ENCODE data around the gene TMEM259. TPM values are rescaled to one million over a fixed set of nuclear protein-coding genes. Genes with fewer than 3 reads are reported as not detected.

Gene TMEM259
- total and polyA plus RNA-seq, 2 of the 13 experiments (the other 11 are each of a cell fraction or from before 2014, with no cell fraction given), result 64.7 to 164 TPM

DNA sequence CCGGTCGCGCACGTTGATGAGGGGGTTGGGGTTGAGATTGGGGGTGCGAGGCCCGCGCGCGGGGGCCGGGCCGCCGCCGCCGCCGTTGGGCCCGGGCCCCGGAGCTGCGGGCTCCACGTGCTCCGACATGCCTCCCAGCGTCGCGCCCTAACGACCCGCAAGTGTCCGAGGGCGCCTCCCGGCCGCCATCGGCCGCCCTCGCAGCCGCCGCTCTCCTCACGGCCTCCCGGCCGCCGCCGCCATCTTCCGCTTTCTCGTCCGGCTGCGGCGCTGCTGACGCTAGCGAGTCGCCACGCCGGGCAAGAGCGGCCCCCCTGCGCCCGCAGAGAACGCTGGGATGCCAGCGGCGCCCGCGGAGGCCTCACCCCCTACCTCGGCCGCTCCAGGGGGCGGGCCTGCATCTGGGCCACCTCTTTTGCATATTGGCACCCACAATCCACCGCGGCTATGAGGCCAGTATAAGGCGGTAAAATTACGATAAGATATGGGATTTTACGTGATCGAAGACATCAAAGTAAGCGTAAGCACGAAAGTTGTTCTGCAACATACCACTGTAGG, at the start of gene TMEM259 (continued):
- TF ChIP-seq HOXA5 (CRISPR knock-in tag; IDR thresholded peaks at IDR 0.05), result peak; percentile 39; the same call in 1 of the 2 replicates
- TF ChIP-seq ZNF75D (CRISPR knock-in tag; IDR thresholded peaks at IDR 0.05; ENCODE audit: borderline replicate concordance), result no peak
- 0 out of 2 replicates have a peak, but pooled peaks have one; percentile 32 for TF ChIP-seq ELF1 (CRISPR knock-in tag; IDR thresholded peaks at IDR 0.05)
- peak; percentile 16; the same call in 1 of the 2 replicates for TF ChIP-seq ETV5 (CRISPR knock-in tag; IDR thresholded peaks at IDR 0.05; ENCODE audit: borderline replicate concordance)
- TF ChIP-seq SOX5 (CRISPR knock-in tag; IDR thresholded peaks at IDR 0.05; ENCODE audit: borderline replicate concordance), result peak; percentile 51; the same call in 1 of the 2 replicates
- no peak for TF ChIP-seq PHF5A (CRISPR knock-in tag; IDR thresholded peaks at IDR 0.05; ENCODE audit: low read depth, unreplicated experiment)
- TF ChIP-seq ZNF143 (CRISPR knock-in tag; IDR thresholded peaks at IDR 0.05), result peak; percentile 95
- peak; percentile 19; the same call in 1 of the 2 replicates for TF ChIP-seq ZNF589 (CRISPR knock-in tag; conservative IDR thresholded peaks at IDR 0.05)
- TF ChIP-seq, protein P1, sequence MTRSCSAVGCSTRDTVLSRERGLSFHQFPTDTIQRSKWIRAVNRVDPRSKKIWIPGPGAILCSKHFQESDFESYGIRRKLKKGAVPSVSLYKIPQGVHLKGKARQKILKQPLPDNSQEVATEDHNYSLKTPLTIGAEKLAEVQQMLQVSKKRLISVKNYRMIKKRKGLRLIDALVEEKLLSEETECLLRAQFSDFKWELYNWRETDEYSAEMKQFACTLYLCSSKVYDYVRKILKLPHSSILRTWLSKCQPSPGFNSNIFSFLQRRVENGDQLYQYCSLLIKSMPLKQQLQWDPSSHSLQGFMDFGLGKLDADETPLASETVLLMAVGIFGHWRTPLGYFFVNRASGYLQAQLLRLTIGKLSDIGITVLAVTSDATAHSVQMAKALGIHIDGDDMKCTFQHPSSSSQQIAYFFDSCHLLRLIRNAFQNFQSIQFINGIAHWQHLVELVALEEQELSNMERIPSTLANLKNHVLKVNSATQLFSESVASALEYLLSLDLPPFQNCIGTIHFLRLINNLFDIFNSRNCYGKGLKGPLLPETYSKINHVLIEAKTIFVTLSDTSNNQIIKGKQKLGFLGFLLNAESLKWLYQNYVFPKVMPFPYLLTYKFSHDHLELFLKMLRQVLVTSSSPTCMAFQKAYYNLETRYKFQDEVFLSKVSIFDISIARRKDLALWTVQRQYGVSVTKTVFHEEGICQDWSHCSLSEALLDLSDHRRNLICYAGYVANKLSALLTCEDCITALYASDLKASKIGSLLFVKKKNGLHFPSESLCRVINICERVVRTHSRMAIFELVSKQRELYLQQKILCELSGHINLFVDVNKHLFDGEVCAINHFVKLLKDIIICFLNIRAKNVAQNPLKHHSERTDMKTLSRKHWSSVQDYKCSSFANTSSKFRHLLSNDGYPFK (CRISPR knock-in tag; IDR thresholded peaks at IDR 0.05; ENCODE audit: borderline replicate concordance), result 0 out of 2 replicates have a peak, but pooled peaks have one; percentile 24
- TF ChIP-seq PHF20 (CRISPR knock-in tag; IDR thresholded peaks at IDR 0.05), result peak; percentile 75
- TF ChIP-seq, protein P2, sequence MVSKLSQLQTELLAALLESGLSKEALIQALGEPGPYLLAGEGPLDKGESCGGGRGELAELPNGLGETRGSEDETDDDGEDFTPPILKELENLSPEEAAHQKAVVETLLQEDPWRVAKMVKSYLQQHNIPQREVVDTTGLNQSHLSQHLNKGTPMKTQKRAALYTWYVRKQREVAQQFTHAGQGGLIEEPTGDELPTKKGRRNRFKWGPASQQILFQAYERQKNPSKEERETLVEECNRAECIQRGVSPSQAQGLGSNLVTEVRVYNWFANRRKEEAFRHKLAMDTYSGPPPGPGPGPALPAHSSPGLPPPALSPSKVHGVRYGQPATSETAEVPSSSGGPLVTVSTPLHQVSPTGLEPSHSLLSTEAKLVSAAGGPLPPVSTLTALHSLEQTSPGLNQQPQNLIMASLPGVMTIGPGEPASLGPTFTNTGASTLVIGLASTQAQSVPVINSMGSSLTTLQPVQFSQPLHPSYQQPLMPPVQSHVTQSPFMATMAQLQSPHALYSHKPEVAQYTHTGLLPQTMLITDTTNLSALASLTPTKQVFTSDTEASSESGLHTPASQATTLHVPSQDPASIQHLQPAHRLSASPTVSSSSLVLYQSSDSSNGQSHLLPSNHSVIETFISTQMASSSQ (IDR thresholded peaks at IDR 0.05; ENCODE audit: low read depth), result no peak
- TF ChIP-seq, protein P2 (CRISPR knock-in tag; IDR thresholded peaks at IDR 0.05; ENCODE audit: borderline replicate concordance), result no peak; the same call in 1 of the 2 replicates
- TF ChIP-seq MIER3 (CRISPR knock-in tag; IDR thresholded peaks at IDR 0.05; ENCODE audit: borderline replicate concordance), result peak; percentile 13; the same call in 1 of the 2 replicates
- peak; percentile 82 for TF ChIP-seq SP4 (CRISPR knock-in tag; IDR thresholded peaks at IDR 0.05)
- TF ChIP-seq, protein P3, sequence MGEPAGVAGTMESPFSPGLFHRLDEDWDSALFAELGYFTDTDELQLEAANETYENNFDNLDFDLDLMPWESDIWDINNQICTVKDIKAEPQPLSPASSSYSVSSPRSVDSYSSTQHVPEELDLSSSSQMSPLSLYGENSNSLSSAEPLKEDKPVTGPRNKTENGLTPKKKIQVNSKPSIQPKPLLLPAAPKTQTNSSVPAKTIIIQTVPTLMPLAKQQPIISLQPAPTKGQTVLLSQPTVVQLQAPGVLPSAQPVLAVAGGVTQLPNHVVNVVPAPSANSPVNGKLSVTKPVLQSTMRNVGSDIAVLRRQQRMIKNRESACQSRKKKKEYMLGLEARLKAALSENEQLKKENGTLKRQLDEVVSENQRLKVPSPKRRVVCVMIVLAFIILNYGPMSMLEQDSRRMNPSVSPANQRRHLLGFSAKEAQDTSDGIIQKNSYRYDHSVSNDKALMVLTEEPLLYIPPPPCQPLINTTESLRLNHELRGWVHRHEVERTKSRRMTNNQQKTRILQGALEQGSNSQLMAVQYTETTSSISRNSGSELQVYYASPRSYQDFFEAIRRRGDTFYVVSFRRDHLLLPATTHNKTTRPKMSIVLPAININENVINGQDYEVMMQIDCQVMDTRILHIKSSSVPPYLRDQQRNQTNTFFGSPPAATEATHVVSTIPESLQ (CRISPR knock-in tag; conservative IDR thresholded peaks at IDR 0.05), result 0 out of 2 replicates have a peak, but pooled peaks have one; percentile 88
- peak; percentile 59; the same call in 1 of the 2 replicates for TF ChIP-seq MAZ (IDR thresholded peaks at IDR 0.05; ENCODE audit: borderline replicate concordance, low read depth, low read length)
- TF ChIP-seq MAZ (CRISPR knock-in tag; IDR thresholded peaks at IDR 0.05; ENCODE audit: low read depth), result peak; percentile 85; the same call in 1 of the 2 replicates
- TF ChIP-seq, protein P4, sequence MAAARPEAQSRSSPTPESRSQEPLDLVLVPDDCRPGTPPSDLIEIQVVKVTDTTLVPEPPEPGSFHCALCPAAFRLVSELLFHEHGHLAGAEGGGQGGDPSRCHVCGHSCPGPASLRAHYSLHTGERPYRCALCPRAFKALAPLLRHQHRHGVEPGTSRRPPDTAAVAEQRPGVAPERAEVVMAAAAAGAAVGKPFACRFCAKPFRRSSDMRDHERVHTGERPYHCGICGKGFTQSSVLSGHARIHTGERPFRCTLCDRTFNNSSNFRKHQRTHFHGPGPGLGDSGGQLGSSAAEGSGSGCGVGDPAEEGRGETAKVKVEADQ (CRISPR knock-in tag; IDR thresholded peaks at IDR 0.05; ENCODE audit: borderline replicate concordance), result no peak
- no peak for TF ChIP-seq PTBP1 (IDR thresholded peaks at IDR 0.05; ENCODE audit: low read depth, low read length, poor library complexity, severe bottlenecking)
- TF ChIP-seq CC2D1A (CRISPR knock-in tag; IDR thresholded peaks at IDR 0.05), result no peak

All from HepG2 (cell line).